HepG2 (cell line): Measurements from ENCODE around the gene SPSB2. TPM values are rescaled to one million over a fixed set of nuclear protein-coding genes. Genes with fewer than 3 reads are reported as not detected.

Experiments used
- ATAC-seq: fragments of 200-7000 bp; cut with Tn5 transposase; 3 replicates; pipeline ENCODE4 v1.9.1; 2020; ENCODE audit warnings: mild to moderate bottlenecking, moderate library complexity
- BruUV-seq: library from RNA; stranded (reverse); fragments of 400-500 nt; replicated peaks from 2 replicates; lab custom pipeline; 2021; lab: Mats Ljungman, UMichigan
- CTCF ChIA-PET: fragments of 300-600 bp; formaldehyde crosslinking; extraction: SDS; loops from one replicate; lab custom pipeline; 2021; ENCODE audit warnings: low total read pairs, inconsistent platforms, low intra/inter-chr PET ratio; lab: Yijun Ruan, JAX
- POLR2A ChIA-PET: fragments of 350-600 bp; sonication (Branson Sonifier 250); formaldehyde crosslinking; loops from one replicate; lab custom pipeline; 2020; ENCODE audit warnings: antibody characterized with exemption, inconsistent platforms; lab: Yijun Ruan, JAX
- DNase-seq: peaks from one replicate; pipeline ENCODE4 v3.0.0-alpha.2; 2015; ENCODE audit warnings: low spot score
- FAIRE-seq: peaks from 3 replicates; lab custom pipeline; 2011; peaks lifted over from hg19 to GRCh38; lab: Jason Lieb, UNC
- H2AFZ ChIP-seq: one replicate; pipeline ENCODE4 v1.6.1; 2011; ENCODE audit warnings: low read length, inconsistent platforms
- H3K27ac ChIP-seq: fragments of 300-600 bp; 3 replicates; pipeline ENCODE4 v1.8.0; 2011; ENCODE audit warnings: mixed run types, mild to moderate bottlenecking, mixed read lengths, low read length, inconsistent platforms; ENCODE audit not compliant: insufficient read depth; ENCODE audit errors: extremely low read length
- H3K27me3 ChIP-seq, 2 experiments: fragments of 200-600 bp in 1 of 2; 2 replicates in 1 of 2; 3 replicates in 1 of 2; pipeline versions ENCODE4 v1.6.0 to v1.8.0; 2011; ENCODE audit warnings: low read length in 2 of 2, mild to moderate bottlenecking in 2 of 2, moderate library complexity in 2 of 2, inconsistent platforms in 1 of 2; ENCODE audit not compliant: insufficient read depth in 2 of 2, control insufficient read depth in 1 of 2
- H3K36me3 ChIP-seq, 2 experiments: fragments of 200-600 bp in 1 of 2; replicated peaks in 1 of 2; 2 replicates in 1 of 2; 3 replicates in 1 of 2; pipeline versions ENCODE4 v1.5.1 to v1.8.0; 2011; ENCODE audit warnings: low read length in 2 of 2, inconsistent platforms in 1 of 2; ENCODE audit not compliant: insufficient read depth in 2 of 2, control insufficient read depth in 1 of 2
- H3K4me1 ChIP-seq: 2 replicates; pipeline ENCODE4 v1.5.1; 2012; ENCODE audit warnings: low read length, inconsistent platforms; ENCODE audit not compliant: insufficient read depth
- H3K4me2 ChIP-seq: 2 replicates; pipeline ENCODE4 v1.6.0; 2011; ENCODE audit warnings: low read depth, low read length, inconsistent platforms
- H3K4me3 ChIP-seq, 3 experiments: fragments of 200-600 bp in 1 of 3; sonication (generic), shearing (Covaris generic) in 1 of 3; replicated peaks in 1 of 3; 2 replicates each; pipeline ENCODE4 v1.5.1; 2011 to 2016; ENCODE audit warnings: low read length in 3 of 3, inconsistent platforms in 2 of 3, low read depth in 2 of 3, mild to moderate bottlenecking in 2 of 3, control low read depth in 1 of 3, mixed read lengths in 1 of 3; ENCODE audit not compliant: insufficient read depth in 1 of 3
- H3K79me2 ChIP-seq: one replicate; pipeline ENCODE4 v1.6.1; 2011; ENCODE audit warnings: low read length, inconsistent platforms; ENCODE audit not compliant: insufficient read depth
- H3K9ac ChIP-seq: 2 replicates; pipeline ENCODE4 v1.6.0; 2011; ENCODE audit warnings: mild to moderate bottlenecking, low read depth, low read length, inconsistent platforms; ENCODE audit not compliant: insufficient read depth
- H3K9me3 ChIP-seq: 2 replicates; pipeline ENCODE4 v1.5.1; 2012; ENCODE audit warnings: mild to moderate bottlenecking, low read length
- H4K20me1 ChIP-seq: 2 replicates; pipeline ENCODE4 v1.6.0; 2011; ENCODE audit warnings: inconsistent platforms, mild to moderate bottlenecking, low read length, moderate library complexity; ENCODE audit not compliant: insufficient read depth
- GABPA ChIP-seq, 2 experiments: IDR thresholded peaks; 2 replicates each; pipeline ENCODE4 v1.6.1; 2011 to 2016; ENCODE audit warnings: low read depth in 2 of 2, low read length in 1 of 2, missing biosample characterization in 1 of 2, missing genetic modification characterization in 1 of 2
- SATB2 ChIP-seq: sonication (generic); formaldehyde crosslinking; IDR thresholded peaks from 2 replicates; pipeline ENCODE4 v1.5.0; 2020; ENCODE audit warnings: missing genetic modification reagents
- SMARCE1 ChIP-seq: fragments of 450-650 bp; IDR thresholded peaks from 2 replicates; pipeline ENCODE4 v1.6.1; 2017; ENCODE audit warnings: borderline replicate concordance
- TRIM24 ChIP-seq: sonication (generic); formaldehyde crosslinking; IDR thresholded peaks from 2 replicates; pipeline ENCODE4 v1.8.0; 2022; ENCODE audit warnings: mild to moderate bottlenecking, missing genetic modification reagents
- ZNF749 ChIP-seq: sonication (generic); formaldehyde crosslinking; IDR thresholded peaks from 2 replicates; pipeline ENCODE4 v1.8.0; 2022; ENCODE audit warnings: mild to moderate bottlenecking, missing genetic modification reagents, moderate library complexity, borderline replicate concordance
- ZNF777 ChIP-seq: sonication (generic); formaldehyde crosslinking; IDR thresholded peaks from 2 replicates; pipeline ENCODE4 v1.4.0; 2020; ENCODE audit warnings: missing genetic modification reagents
- WGBS: methylation state at CpG from one replicate; pipeline ENCODE4 v1.1.6; 2017; ENCODE audit warnings: low lambda C conversion rate; 5-methylcytosine and 5-hydroxymethylcytosine counted together
- in situ Hi-C: cut with HindIII; loops from 2 replicates; pipeline ENCODE4 v1.10.0; 2017; ENCODE audit warnings: low pct_unique_long_range_greater_than_20kb; ENCODE audit not compliant: extremely low pct_ligation_motif_present
- intact Hi-C: fragments of 100-400 bp; cut with micrococcal nuclease; formaldehyde crosslinking; loops from one replicate; pipeline ENCODE4 v1.10.0; 2022; ENCODE audit not compliant: unreplicated experiment
- polyA plus RNA-seq, 8 experiments: library from polyadenylated mRNA; depleted of rRNA in 3 of 8; stranded (reverse) in 7 of 8; unstranded in 1 of 8; fragments of >200 nt; fragmentation: Illumina TruSeq in 4 of 8; extraction: Trizol in 4 of 8; gene quantifications; 2 replicates each; pipeline versions ENCODE4 v1.2.1 to v1.2.3, GENCODE V29; 2011 to 2016; ENCODE audit warnings: low read depth in 4 of 8, missing spikeins in 1 of 8, mixed read lengths in 1 of 8; ENCODE audit not compliant: insufficient read depth in 1 of 8
- total RNA-seq, 5 experiments: library from RNA; depleted of rRNA; stranded (reverse); fragments of >200 nt; fragmentation: Illumina TruSeq; extraction: Trizol; gene quantifications; 2 replicates each; pipeline ENCODE4 v1.2.3, GENCODE V29; 2016; ENCODE audit warnings: low read depth in 1 of 5
- TF ChIP-seq, protein P1 (sequence below): sonication (generic); formaldehyde crosslinking; IDR thresholded peaks from 2 replicates; pipeline ENCODE4 v1.4.0; 2020; ENCODE audit warnings: missing genetic modification reagents
- TF ChIP-seq, protein P2 (sequence below): sonication (generic); formaldehyde crosslinking; IDR thresholded peaks from 2 replicates; pipeline ENCODE4 v1.8.1; 2023; ENCODE audit warnings: missing genetic modification reagents, mild to moderate bottlenecking, borderline replicate concordance
- TF ChIP-seq, protein P3 (sequence below): sonication (generic); formaldehyde crosslinking; IDR thresholded peaks from 2 replicates; pipeline ENCODE4 v1.4.0; 2020; ENCODE audit warnings: missing genetic modification reagents
- TF ChIP-seq, protein P4 (sequence below): sonication (generic); formaldehyde crosslinking; IDR thresholded peaks from 2 replicates; pipeline ENCODE4 v1.4.0; 2020; ENCODE audit warnings: missing genetic modification reagents, borderline replicate concordance
- TF ChIP-seq, protein P5 (sequence below): sonication (generic); formaldehyde crosslinking; IDR thresholded peaks from 2 replicates; pipeline ENCODE4 v1.4.0; 2020; ENCODE audit warnings: missing genetic modification reagents, borderline replicate concordance

SPSB2 gene
- total and polyA plus RNA-seq, 2 of the 13 experiments (the other 11 are each of a cell fraction or from before 2014, with no cell fraction given) = 2.0 to 6.2 TPM

DNA sequence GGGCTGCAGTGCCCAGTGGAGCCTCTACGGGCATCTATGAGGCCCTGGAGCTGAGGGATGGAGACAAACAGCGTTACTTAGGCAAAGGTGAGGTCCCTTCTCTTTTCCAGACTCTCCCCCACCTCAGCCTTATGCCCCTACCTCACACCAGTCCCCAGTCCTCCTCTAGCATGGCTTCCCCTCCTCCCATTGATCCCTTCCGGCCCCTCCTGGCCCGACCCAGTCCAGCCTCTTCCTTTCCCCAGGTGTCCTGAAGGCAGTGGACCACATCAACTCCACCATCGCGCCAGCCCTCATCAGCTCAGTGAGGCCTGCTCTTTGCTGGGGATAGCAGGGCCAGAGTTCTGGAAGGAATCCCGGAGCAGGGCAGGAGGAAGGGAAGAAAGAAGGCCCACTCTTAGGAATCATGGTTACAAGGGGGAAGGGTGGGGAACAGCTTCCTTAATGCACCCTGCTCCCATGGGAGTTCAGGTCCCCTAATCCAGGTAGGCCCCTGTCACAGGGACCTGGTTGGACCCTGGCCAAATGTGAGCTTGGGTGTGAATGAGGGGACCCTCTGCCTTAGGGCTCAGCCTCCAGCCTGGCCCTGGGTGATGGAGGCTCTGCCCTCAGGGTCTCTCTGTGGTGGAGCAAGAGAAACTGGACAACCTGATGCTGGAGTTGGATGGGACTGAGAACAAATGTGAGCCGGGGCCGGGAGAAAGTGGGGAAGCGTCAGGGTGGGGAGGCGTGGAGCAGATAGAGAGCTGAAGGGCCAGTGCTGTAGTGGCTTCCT, 43.5 kb upstream of the SPSB2 start:
- Histone ChIP-seq H3K4me3 (no peak overlapping the region; a peak in 1 of 6 replicates), H4K20me1 (no peaks in the 10 kb centered on the region), H3K27ac (no peak overlapping the region), H3K79me2 (peaks cover 17% of the 10 kb centered on the region), H3K27me3 (no peaks in the 10 kb centered on the region), H2AFZ (no peak overlapping the region), H3K4me1 (peaks cover 39% of the 10 kb centered on the region), H3K36me3 (peaks cover 5 to 29% of the 10 kb centered on the region in 2 experiments; a peak in 3 of 5 replicates), H3K4me2 (peak overlapping the region; percentile 4; the same call in 1 of the 2 replicates), H3K9me3 (no peaks in the 10 kb centered on the region), H3K9ac (no peak overlapping the region)
- intact Hi-C loops = no loop called here
- FAIRE-seq (no peak), ATAC-seq (no peak), DNase-seq (no peak)
- ChIA-PET CTCF (no interaction called here), POLR2A (no interaction called here)
- in situ Hi-C loops = no loop called here
- WGBS = 94% methylated on average over 11 of the region's 11 CpGs
- TSS peak; percentile 28 for BruUV-seq
- TF ChIP-seq, protein P1, sequence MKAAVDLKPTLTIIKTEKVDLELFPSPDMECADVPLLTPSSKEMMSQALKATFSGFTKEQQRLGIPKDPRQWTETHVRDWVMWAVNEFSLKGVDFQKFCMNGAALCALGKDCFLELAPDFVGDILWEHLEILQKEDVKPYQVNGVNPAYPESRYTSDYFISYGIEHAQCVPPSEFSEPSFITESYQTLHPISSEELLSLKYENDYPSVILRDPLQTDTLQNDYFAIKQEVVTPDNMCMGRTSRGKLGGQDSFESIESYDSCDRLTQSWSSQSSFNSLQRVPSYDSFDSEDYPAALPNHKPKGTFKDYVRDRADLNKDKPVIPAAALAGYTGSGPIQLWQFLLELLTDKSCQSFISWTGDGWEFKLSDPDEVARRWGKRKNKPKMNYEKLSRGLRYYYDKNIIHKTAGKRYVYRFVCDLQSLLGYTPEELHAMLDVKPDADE (CRISPR knock-in tag) = no peak
- no peak for TF ChIP-seq SATB2 (CRISPR knock-in tag)
- no peak for TF ChIP-seq SMARCE1
- TF ChIP-seq, protein P2, sequence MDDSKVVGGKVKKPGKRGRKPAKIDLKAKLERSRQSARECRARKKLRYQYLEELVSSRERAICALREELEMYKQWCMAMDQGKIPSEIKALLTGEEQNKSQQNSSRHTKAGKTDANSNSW (CRISPR knock-in tag) = no peak
- TF ChIP-seq, protein P3, sequence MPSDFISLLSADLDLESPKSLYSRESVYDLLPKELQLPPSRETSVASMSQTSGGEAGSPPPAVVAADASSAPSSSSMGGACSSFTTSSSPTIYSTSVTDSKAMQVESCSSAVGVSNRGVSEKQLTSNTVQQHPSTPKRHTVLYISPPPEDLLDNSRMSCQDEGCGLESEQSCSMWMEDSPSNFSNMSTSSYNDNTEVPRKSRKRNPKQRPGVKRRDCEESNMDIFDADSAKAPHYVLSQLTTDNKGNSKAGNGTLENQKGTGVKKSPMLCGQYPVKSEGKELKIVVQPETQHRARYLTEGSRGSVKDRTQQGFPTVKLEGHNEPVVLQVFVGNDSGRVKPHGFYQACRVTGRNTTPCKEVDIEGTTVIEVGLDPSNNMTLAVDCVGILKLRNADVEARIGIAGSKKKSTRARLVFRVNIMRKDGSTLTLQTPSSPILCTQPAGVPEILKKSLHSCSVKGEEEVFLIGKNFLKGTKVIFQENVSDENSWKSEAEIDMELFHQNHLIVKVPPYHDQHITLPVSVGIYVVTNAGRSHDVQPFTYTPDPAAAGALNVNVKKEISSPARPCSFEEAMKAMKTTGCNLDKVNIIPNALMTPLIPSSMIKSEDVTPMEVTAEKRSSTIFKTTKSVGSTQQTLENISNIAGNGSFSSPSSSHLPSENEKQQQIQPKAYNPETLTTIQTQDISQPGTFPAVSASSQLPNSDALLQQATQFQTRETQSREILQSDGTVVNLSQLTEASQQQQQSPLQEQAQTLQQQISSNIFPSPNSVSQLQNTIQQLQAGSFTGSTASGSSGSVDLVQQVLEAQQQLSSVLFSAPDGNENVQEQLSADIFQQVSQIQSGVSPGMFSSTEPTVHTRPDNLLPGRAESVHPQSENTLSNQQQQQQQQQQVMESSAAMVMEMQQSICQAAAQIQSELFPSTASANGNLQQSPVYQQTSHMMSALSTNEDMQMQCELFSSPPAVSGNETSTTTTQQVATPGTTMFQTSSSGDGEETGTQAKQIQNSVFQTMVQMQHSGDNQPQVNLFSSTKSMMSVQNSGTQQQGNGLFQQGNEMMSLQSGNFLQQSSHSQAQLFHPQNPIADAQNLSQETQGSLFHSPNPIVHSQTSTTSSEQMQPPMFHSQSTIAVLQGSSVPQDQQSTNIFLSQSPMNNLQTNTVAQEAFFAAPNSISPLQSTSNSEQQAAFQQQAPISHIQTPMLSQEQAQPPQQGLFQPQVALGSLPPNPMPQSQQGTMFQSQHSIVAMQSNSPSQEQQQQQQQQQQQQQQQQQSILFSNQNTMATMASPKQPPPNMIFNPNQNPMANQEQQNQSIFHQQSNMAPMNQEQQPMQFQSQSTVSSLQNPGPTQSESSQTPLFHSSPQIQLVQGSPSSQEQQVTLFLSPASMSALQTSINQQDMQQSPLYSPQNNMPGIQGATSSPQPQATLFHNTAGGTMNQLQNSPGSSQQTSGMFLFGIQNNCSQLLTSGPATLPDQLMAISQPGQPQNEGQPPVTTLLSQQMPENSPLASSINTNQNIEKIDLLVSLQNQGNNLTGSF = no peak
- no peak for TF ChIP-seq TRIM24 (CRISPR knock-in tag)
- TF ChIP-seq, protein P4, sequence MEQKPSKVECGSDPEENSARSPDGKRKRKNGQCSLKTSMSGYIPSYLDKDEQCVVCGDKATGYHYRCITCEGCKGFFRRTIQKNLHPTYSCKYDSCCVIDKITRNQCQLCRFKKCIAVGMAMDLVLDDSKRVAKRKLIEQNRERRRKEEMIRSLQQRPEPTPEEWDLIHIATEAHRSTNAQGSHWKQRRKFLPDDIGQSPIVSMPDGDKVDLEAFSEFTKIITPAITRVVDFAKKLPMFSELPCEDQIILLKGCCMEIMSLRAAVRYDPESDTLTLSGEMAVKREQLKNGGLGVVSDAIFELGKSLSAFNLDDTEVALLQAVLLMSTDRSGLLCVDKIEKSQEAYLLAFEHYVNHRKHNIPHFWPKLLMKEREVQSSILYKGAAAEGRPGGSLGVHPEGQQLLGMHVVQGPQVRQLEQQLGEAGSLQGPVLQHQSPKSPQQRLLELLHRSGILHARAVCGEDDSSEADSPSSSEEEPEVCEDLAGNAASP = no peak
- TF ChIP-seq, protein P5, sequence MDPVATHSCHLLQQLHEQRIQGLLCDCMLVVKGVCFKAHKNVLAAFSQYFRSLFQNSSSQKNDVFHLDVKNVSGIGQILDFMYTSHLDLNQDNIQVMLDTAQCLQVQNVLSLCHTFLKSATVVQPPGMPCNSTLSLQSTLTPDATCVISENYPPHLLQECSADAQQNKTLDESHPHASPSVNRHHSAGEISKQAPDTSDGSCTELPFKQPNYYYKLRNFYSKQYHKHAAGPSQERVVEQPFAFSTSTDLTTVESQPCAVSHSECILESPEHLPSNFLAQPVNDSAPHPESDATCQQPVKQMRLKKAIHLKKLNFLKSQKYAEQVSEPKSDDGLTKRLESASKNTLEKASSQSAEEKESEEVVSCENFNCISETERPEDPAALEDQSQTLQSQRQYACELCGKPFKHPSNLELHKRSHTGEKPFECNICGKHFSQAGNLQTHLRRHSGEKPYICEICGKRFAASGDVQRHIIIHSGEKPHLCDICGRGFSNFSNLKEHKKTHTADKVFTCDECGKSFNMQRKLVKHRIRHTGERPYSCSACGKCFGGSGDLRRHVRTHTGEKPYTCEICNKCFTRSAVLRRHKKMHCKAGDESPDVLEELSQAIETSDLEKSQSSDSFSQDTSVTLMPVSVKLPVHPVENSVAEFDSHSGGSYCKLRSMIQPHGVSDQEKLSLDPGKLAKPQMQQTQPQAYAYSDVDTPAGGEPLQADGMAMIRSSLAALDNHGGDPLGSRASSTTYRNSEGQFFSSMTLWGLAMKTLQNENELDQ = no peak
- TF ChIP-seq GABPA (IDR thresholded peaks at IDR 0.05; ENCODE audit: low read depth, low read length) = no peak
- TF ChIP-seq GABPA (CRISPR knock-in tag; IDR thresholded peaks at IDR 0.05; ENCODE audit: low read depth) = no peak
- TF ChIP-seq ZNF749 (CRISPR knock-in tag) = no peak
- no peak for TF ChIP-seq ZNF777 (CRISPR knock-in tag)
